EH (cell line): ENCODE data around the gene CP.
A peak's percentile ranks its signal among the peaks of the same experiment; 100 is the strongest.
"Not testable (repeated sequence)": the region's sequence is repeated elsewhere in the genome, so short reads cannot be mapped to it uniquely, and the experiment has no call there.

Source experiments
- DNase-seq: peaks from one replicate; pipeline ENCODE4 v3.0.0-alpha.2; 2015; ENCODE audit warnings: low read depth

Gene CP

GRCh38 chr3:149221783-149222517 lies at the start of gene CP:
Gene CP, minus strand, starts transcription at chr3:149221829. Its CDS starts 37 bp downstream, at chr3:149221792.
- no peak for DNase-seq

- peak; percentile 27 for DNase-seq
These were observed 48.6 kb upstream of the CP start for GRCh38 chr3:149270180-149270579.

GRCh38 chr3:149269687-149270086 lies 48.1 kb upstream of the CP start:
- DNase-seq = no peak

- DNase-seq = no peak
These were observed 45.9 kb upstream of the CP start for GRCh38 chr3:149267565-149267964.

GRCh38 chr3:149266736-149267135 lies 45.1 kb upstream of the CP start:
- peak; percentile 59 for DNase-seq

- DNase-seq = no peak
These were observed 42.2 kb upstream of the CP start for GRCh38 chr3:149263856-149264255.

GRCh38 chr3:149258714-149259113 lies 37.1 kb upstream of the CP start:
- no peak for DNase-seq

- peak; percentile 40 for DNase-seq
These were observed 36.7 kb upstream of the CP start for GRCh38 chr3:149258298-149258697.

- no peak for DNase-seq
These were observed 30.6 kb upstream of the CP start for GRCh38 chr3:149252272-149252671.

GRCh38 chr3:149251186-149251585 lies 29.6 kb upstream of the CP start:
- DNase-seq = no peak

GRCh38 chr3:149247929-149248691 lies 26.5 kb upstream of the CP start:
- DNase-seq = peak; percentile 21

GRCh38 chr3:149247008-149247710 lies 25.5 kb upstream of the CP start:
- DNase-seq = peak; percentile 69

GRCh38 chr3:149245738-149246451 lies 24.3 kb upstream of the CP start:
- DNase-seq = peak; percentile 82

GRCh38 chr3:149243540-149243939 lies 21.9 kb upstream of the CP start:
- no peak for DNase-seq

GRCh38 chr3:149239357-149239936 lies 17.8 kb upstream of the CP start:
- no peak for DNase-seq

- DNase-seq = not testable (repeated sequence)
These were observed 16.6 kb upstream of the CP start for GRCh38 chr3:149238268-149238667.

GRCh38 chr3:149235599-149236424 lies 14.2 kb upstream of the CP start:
- DNase-seq = no peak

GRCh38 chr3:149234671-149235245 lies 13.1 kb upstream of the CP start:
- DNase-seq = no peak

- no peak for DNase-seq
These were observed 11.7 kb upstream of the CP start for GRCh38 chr3:149233323-149233722.

GRCh38 chr3:149231871-149232270 lies 10.2 kb upstream of the CP start:
- DNase-seq = no peak
